ENCODE measurements around the gene MYLK.
A peak's percentile ranks its signal among the peaks of the same experiment; 100 is the strongest.

DNA sequence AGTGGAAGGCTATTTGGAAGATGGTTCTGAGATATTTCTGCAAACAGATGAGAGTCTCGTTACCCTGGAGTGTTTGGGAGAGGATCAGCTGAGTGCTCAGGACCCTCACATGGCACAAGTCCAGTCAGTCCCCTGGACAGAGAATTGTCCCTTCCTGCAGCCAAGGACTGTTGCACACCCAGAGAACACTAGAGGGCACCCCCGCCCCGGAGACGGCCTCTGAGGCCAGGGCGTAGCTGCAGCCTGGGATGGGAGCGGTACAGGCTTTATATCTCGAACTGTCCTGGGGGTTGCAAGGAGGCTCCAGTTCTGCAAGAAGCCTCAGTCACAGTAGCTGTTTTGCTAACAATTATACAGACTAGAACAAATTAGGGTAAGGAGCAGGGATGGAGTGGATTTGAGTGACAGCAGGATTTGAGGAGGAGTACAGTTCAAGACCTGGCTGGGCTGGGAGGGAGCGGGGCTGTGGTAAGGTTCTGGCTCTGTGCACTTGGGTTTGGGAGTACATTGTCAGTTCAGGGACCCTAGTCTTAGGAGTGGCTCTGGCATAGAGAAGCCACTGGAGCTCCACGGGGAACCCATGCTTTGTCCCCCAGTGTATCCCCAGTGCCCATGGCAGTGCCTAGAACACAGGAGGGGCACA, 231.7 kb downstream of the MYLK start:
- peak in 1 of 3 donors; percentile 17 for TF ChIP-seq POLR2AphosphoS5 (IDR thresholded peaks at IDR 0.05)
- TF ChIP-seq CTCF (IDR thresholded peaks at IDR 0.05), result peak in 5 of 7 experiments; percentile 72 to 86 (median 80)

Data from stomach (tissue), 4 donors.